SK-N-SH (cell line): ENCODE data around the gene B3GNT5. TPM values are rescaled to one million over a fixed set of nuclear protein-coding genes. Genes with fewer than 3 reads are reported as not detected.

Experiments
- CTCF ChIA-PET: fragments of 300-600, 350-600 bp; formaldehyde crosslinking; extraction: SDS; loops from one replicate; lab custom pipeline; 2021; lab: Yijun Ruan, JAX
- POLR2A ChIA-PET: fragments of 350-600 bp; sonication (Branson Sonifier 250); formaldehyde crosslinking; extraction: SDS; loops from one replicate; lab custom pipeline; 2020; ENCODE audit warnings: antibody characterized with exemption, inconsistent platforms; lab: Yijun Ruan, JAX
- DNase-seq: peaks from one replicate; pipeline ENCODE4 v3.0.0; 2012
- H2AFZ ChIP-seq: fragments of 200-600 bp; sonication (generic); 2 replicates; pipeline ENCODE4 v1.8.1; 2016; ENCODE audit warnings: antibody characterized with exemption, mild to moderate bottlenecking, low read depth
- H3F3A ChIP-seq: fragments of 200-600 bp; sonication (generic); replicated peaks from 2 replicates; pipeline ENCODE3; 2016; ENCODE audit warnings: antibody characterized with exemption, mild to moderate bottlenecking; ENCODE audit not compliant: insufficient read depth
- H3K27ac ChIP-seq, 2 experiments: fragments of 200-500 bp in 1 of 2; fragments of 200-600 bp in 1 of 2; sonication (Bioruptor generic) in 1 of 2; sonication (generic), shearing (Covaris generic) in 1 of 2; 2 replicates each; pipeline versions ENCODE4 v1.5.1 to v1.6.1; 2014 to 2016; ENCODE audit warnings: low read depth in 2 of 2, inconsistent platforms in 1 of 2, low read length in 1 of 2, mild to moderate bottlenecking in 1 of 2, mixed read lengths in 1 of 2
- H3K27me3 ChIP-seq: fragments of 200-600 bp; sonication (generic), shearing (Covaris generic); 2 replicates; pipeline ENCODE4 v1.6.1; 2016; ENCODE audit warnings: mixed run types; ENCODE audit not compliant: insufficient read depth
- H3K36me3 ChIP-seq, 2 experiments: fragments of 200-500 bp in 1 of 2; fragments of 200-600 bp in 1 of 2; sonication (Bioruptor generic) in 1 of 2; sonication (generic) in 1 of 2; replicated peaks in 1 of 2; 2 replicates each; pipeline versions ENCODE3 to v1.5.1; 2014 to 2016; ENCODE audit warnings: low read length in 1 of 2, mild to moderate bottlenecking in 1 of 2; ENCODE audit not compliant: insufficient read depth in 2 of 2, control insufficient read depth in 1 of 2
- H3K4me1 ChIP-seq, 2 experiments: fragments of 200-500 bp in 1 of 2; fragments of 200-600 bp in 1 of 2; sonication (Bioruptor generic) in 1 of 2; sonication (generic), shearing (Covaris generic) in 1 of 2; 2 replicates each; pipeline versions ENCODE4 v1.5.1 to v1.6.1; 2014 to 2016; ENCODE audit warnings: low read depth in 1 of 2, low read length in 1 of 2, mixed run types in 1 of 2; ENCODE audit not compliant: insufficient read depth in 2 of 2, control insufficient read depth in 1 of 2
- H3K4me2 ChIP-seq: fragments of 200-600 bp; sonication (generic), shearing (Covaris generic); 2 replicates; pipeline ENCODE4 v1.6.1; 2017; ENCODE audit warnings: mixed run types
- H3K4me3 ChIP-seq, 2 experiments: fragments of 200-500 bp in 1 of 2; fragments of 200-600 bp in 1 of 2; sonication (Bioruptor generic) in 1 of 2; sonication (generic), shearing (Covaris generic) in 1 of 2; 2 replicates each; pipeline versions ENCODE4 v1.5.1 to v1.8.1; 2014 to 2016; ENCODE audit warnings: low read depth in 2 of 2, inconsistent platforms in 1 of 2, low read length in 1 of 2, mild to moderate bottlenecking in 1 of 2, mixed read lengths in 1 of 2, moderate library complexity in 1 of 2
- H3K79me2 ChIP-seq: fragments of 200-600 bp; sonication (generic); 2 replicates; pipeline ENCODE4 v1.8.1; 2017; ENCODE audit warnings: mild to moderate bottlenecking; ENCODE audit not compliant: insufficient read depth
- H3K9ac ChIP-seq: fragments of 200-600 bp; sonication (generic); 2 replicates; pipeline ENCODE4 v1.6.1; 2017; ENCODE audit warnings: mixed run types
- H3K9me2 ChIP-seq: fragments of 200-600 bp; sonication (generic); 2 replicates; pipeline ENCODE4 v1.6.1; 2017; ENCODE audit warnings: mixed run types
- H3K9me3 ChIP-seq: fragments of 200-600 bp; sonication (generic); 2 replicates; pipeline ENCODE4 v1.6.1; 2017; ENCODE audit warnings: mixed run types, mild to moderate bottlenecking, moderate library complexity
- H4K20me1 ChIP-seq: fragments of 200-600 bp; sonication (generic); 2 replicates; pipeline ENCODE4 v1.6.1; 2017; ENCODE audit warnings: mild to moderate bottlenecking, mixed run types; ENCODE audit not compliant: insufficient read depth
- CHD2 ChIP-seq: fragments of 150-350 bp; IDR thresholded peaks from 2 replicates; pipeline ENCODE4 v1.6.1; 2018; ENCODE audit warnings: low read length; ENCODE audit not compliant: partially characterized antibody
- EP300 ChIP-seq, 2 experiments: IDR thresholded peaks; 2 replicates each; pipeline versions ENCODE4 v1.4.0 to v1.6.1; 2012; ENCODE audit warnings: borderline replicate concordance in 1 of 2, low read depth in 1 of 2, low read length in 1 of 2
- FOSL2 ChIP-seq: IDR thresholded peaks from 2 replicates; pipeline ENCODE4 v1.4.0; 2012; ENCODE audit warnings: low read depth, mild to moderate bottlenecking, moderate library complexity, borderline replicate concordance
- IRF3 ChIP-seq: fragments of 150-350 bp; IDR thresholded peaks from 2 replicates; pipeline ENCODE4 v1.6.1; 2016; ENCODE audit warnings: mild to moderate bottlenecking, low read depth, low read length
- JUND ChIP-seq: IDR thresholded peaks from 2 replicates; pipeline ENCODE4 v1.4.0; 2012
- MAX ChIP-seq: IDR thresholded peaks from 2 replicates; pipeline ENCODE4 v1.4.0; 2012; ENCODE audit warnings: low read depth
- MXI1 ChIP-seq: IDR thresholded peaks from 2 replicates; pipeline ENCODE4 v1.6.1; 2012; ENCODE audit warnings: mild to moderate bottlenecking, low read depth, low read length, improper control_type of control experiment
- PBX3 ChIP-seq: IDR thresholded peaks from 2 replicates; pipeline ENCODE4; 2012
- REST ChIP-seq: IDR thresholded peaks from 2 replicates; pipeline ENCODE4 v1.6.1; 2012; ENCODE audit warnings: mild to moderate bottlenecking, low read depth, low read length, moderate library complexity
- RXRA ChIP-seq: IDR thresholded peaks from 2 replicates; pipeline ENCODE4 v1.4.0; 2012; ENCODE audit warnings: low read depth, mild to moderate bottlenecking, borderline replicate concordance
- SIN3A ChIP-seq: IDR thresholded peaks from 2 replicates; pipeline ENCODE4 v1.6.1; 2012; ENCODE audit warnings: low read depth, mild to moderate bottlenecking, low read length, moderate library complexity, borderline replicate concordance
- SMC3 ChIP-seq: IDR thresholded peaks from 2 replicates; pipeline ENCODE4 v1.6.1; 2012; ENCODE audit warnings: low read depth, low read length, improper control_type of control experiment
- TCF12 ChIP-seq: IDR thresholded peaks from 2 replicates; pipeline ENCODE4 v1.4.0; 2012
- TEAD4 ChIP-seq: IDR thresholded peaks from 2 replicates; pipeline ENCODE4 v1.4.0; 2012; ENCODE audit warnings: mild to moderate bottlenecking, borderline replicate concordance; ENCODE audit not compliant: insufficient read depth
- ZBTB33 ChIP-seq: IDR thresholded peaks from 2 replicates; pipeline ENCODE4 v1.4.0; 2012; ENCODE audit warnings: low read depth, borderline replicate concordance
- WGBS: methylation state at CpG from one replicate; pipeline ENCODE4 v1.1.6; 2017; ENCODE audit warnings: low lambda C conversion rate; 5-methylcytosine and 5-hydroxymethylcytosine counted together
- polyA plus RNA-seq, 3 experiments: library from polyadenylated mRNA; depleted of rRNA; stranded (reverse); fragments of >200 nt; gene quantifications; 2 replicates each; pipeline ENCODE4 v1.2.3, GENCODE V29; 2012

B3GNT5 gene
- polyA plus RNA-seq, 1 of the 3 experiments (the other 2 are of a cell fraction), result 4.7 TPM

- CTCF ChIA-PET, result no interaction called here
- no peaks in the 10 kb centered on the region for H3K36me3 ChIP-seq
- no peak overlapping the region for H3K4me3 ChIP-seq
- peaks cover 0 to 18% of the 10 kb centered on the region in 2 experiments; a peak in 2 of 4 replicates for H3K4me1 ChIP-seq
- no peaks in the 10 kb centered on the region for H3K9me3 ChIP-seq
- no peaks in the 10 kb centered on the region for H3K79me2 ChIP-seq
- H3K4me2 ChIP-seq, result peak overlapping the region; percentile 64; the same call in 1 of the 2 replicates
- H3K27me3 ChIP-seq, result no peaks in the 10 kb centered on the region
- DNase-seq, result no peak
- H3K27ac ChIP-seq, result peak overlapping the region in 1 of 2 experiments; percentile 69; a peak in 2 of 4 replicates
- WGBS, result 38% methylated on average over 3 of the region's 5 CpGs
- TF ChIP-seq JUND, result peak; percentile 61
- TF ChIP-seq SIN3A, result no peak
- no peak for TF ChIP-seq IRF3
- peak in 1 of 2 experiments; percentile 7; a peak in 1 of 4 replicates for TF ChIP-seq EP300 (IDR thresholded peaks at IDR 0.05; ENCODE audit: borderline replicate concordance in 1 of 2, low read depth in 1 of 2, low read length in 1 of 2)
- TF ChIP-seq MXI1, result no peak
- TF ChIP-seq REST, result 0 out of 2 replicates have a peak, but pooled peaks have one; percentile 29
- 0 out of 2 replicates have a peak, but pooled peaks have one; percentile 21 for TF ChIP-seq TEAD4
- TF ChIP-seq SMC3, result no peak
- no peak for TF ChIP-seq CHD2
- TF ChIP-seq FOSL2, result peak; percentile 74
- TF ChIP-seq RXRA, result no peak
- TF ChIP-seq TCF12, result peak; percentile 89
- TF ChIP-seq PBX3, result peak; percentile 61
- peak; percentile 91 for TF ChIP-seq MAX
- no peak for TF ChIP-seq ZBTB33
- H2AFZ ChIP-seq, result no peak overlapping the region
- H3K9ac ChIP-seq, result no peak overlapping the region
- H4K20me1 ChIP-seq, result no peaks in the 10 kb centered on the region
- POLR2A ChIA-PET, result no interaction called here
- peaks cover 4% of the 10 kb centered on the region for H3F3A ChIP-seq
- no peaks in the 10 kb centered on the region for H3K9me2 ChIP-seq
Observed at GRCh38 chr3:183298701-183299153, 45.7 kb downstream of the B3GNT5 start.
